ENCODE data around the gene SPATC1L.

- no peak for TF ChIP-seq CTCF (tag by site-specific recombination; IDR thresholded peaks at IDR 0.05)
- TF ChIP-seq HOXA7 (CRISPR knock-in tag; IDR thresholded peaks at IDR 0.05; ENCODE audit: borderline replicate concordance), result no peak
- no peak for TF ChIP-seq ZNF692 (tag by site-specific recombination; IDR thresholded peaks at IDR 0.05)
- TF ChIP-seq ZNF645 (tag by site-specific recombination; IDR thresholded peaks at IDR 0.05), result no peak
- no peak for TF ChIP-seq PATZ1 (tag by site-specific recombination; IDR thresholded peaks at IDR 0.05)
- TF ChIP-seq ZNF174 (tag by site-specific recombination; IDR thresholded peaks at IDR 0.05), result no peak
Measured at GRCh38 chr21:46229923-46230260, 45.6 kb upstream of the SPATC1L start.

Data from HEK293 (cell line).